ENCODE results near the gene RAB24. TPM values are rescaled to one million over a fixed set of nuclear protein-coding genes. Genes with fewer than 3 reads are reported as not detected.

Gene RAB24
- total and polyA plus RNA-seq, 12 donors: 29.4 to 134 (median 51.6) TPM

DNA sequence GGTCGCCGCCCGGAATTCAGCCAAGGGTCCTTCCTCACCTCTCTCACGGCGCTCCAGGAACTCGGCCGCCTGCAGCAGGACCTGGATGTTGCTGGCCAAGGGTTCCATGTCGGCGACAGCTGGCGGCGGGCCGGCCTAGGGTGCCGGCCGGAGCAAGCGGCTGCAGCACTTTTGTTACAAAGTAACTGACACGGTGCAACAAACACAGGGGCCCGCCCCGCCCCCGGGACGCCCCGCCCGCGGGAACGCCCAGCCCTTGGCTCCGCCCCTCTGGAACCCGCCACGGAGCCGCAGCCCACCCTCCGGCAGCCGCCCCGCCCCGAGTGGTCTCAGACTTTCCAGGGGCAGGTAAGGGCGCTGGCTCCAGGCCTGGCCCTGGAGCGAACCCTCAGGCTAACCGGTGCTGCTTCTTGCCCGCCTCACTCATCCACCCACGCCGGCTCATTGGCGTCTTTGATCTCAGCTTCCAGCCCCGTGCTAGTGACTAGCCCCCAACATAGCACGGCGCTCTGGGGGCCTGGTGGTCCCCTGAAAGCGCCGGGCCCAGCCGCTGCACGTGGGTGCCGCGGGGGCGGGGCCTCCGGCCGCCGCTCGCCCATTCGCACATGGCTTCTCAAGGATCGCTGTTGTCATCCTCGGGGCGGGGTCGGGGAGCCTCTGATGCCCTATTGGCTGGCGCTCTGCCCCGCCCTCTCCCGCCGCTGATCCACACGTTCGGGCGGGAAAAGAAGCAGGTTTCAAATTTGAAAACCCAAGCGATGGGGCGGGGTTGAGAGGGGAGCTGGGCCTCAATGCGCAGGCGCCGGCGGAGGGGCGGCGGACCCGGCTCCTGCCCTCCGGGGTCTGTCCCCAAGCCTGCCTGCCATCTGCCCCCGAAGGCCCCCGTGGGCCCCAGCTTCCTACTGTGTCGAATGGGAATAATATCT is 8.5 kb upstream of the RAB24 start, which contains the start of gene MXD3:
Gene MXD3, minus strand, starts transcription at position 176 of the 926 bp plus-strand sequence. Its CDS starts 68 bp downstream, at position 108.
- H3K27me3 ChIP-seq: no peaks in the 10 kb centered on the region
- H3K4me3 ChIP-seq: peak within 1 kb of the TSS in 2 of 4 donors; percentile 16 to 60
- intact Hi-C loops (cut with DNase I): loop anchor here in 1 of 2 donors (10.0 kb wide), 2 partner anchors 73 to 143 kb away; partner anchors contain the start of gene SLC34A1
- H3K36me3 ChIP-seq (replicated peaks in 1 of 2): peaks cover 0 to 4% of the 10 kb centered on the region in 2 donors
- H3K27ac ChIP-seq: peak within 1 kb of the TSS in 1 of 5 donors; percentile 69
- no peaks in the 10 kb centered on the region for H3K9me3 ChIP-seq (replicated peaks in 1 of 3)
- TF ChIP-seq CTCF (IDR thresholded peaks at IDR 0.05) (no peak), POLR2A (IDR thresholded peaks at IDR 0.05) (no peak)
- H3K4me1 ChIP-seq (replicated peaks in 1 of 2): peaks cover 12 to 19% of the 10 kb centered on the region in 2 donors
- WGBS, 4 donors: 0 to 2% (median 1%) methylated on average over 18 to 78 of the region's 78 CpGs
- peak; percentile 95 to 99 (median 98) for DNase-seq

DNA sequence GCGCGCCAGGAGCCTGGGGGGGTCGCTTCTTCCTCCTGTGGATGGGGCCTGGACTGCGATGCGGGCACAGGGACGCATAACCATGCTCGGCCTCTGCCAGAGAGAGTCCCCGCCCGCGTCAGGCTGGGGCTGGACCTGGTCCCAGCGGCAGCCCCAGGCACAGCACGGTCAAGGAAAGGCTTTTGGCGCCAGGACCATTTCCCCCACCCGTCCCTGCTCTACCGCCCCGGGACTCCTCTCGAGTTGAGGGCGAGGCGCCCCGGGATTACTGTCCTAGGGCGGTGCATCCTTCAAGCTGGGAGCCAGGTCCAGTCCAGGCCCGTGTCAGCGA is 7.8 kb upstream of the RAB24 start:
- intact Hi-C loops (cut with DNase I): loop anchor here in 1 of 2 donors (10.0 kb wide), 2 partner anchors 73 to 143 kb away; partner anchors contain the start of gene SLC34A1
- DNase-seq: peak in 6 of 7 donors; percentile 49 to 67 (median 58)
- Histone ChIP-seq H3K27me3 (no peaks in the 10 kb centered on the region), H3K36me3 (replicated peaks in 1 of 2) (peaks cover 0 to 10% of the 10 kb centered on the region in 2 donors), H3K4me3 (peak overlapping the region in 2 of 4 donors; percentile 16 to 60), H3K27ac (peak overlapping the region in 1 of 5 donors; percentile 13), H3K9me3 (replicated peaks in 1 of 3) (no peaks in the 10 kb centered on the region), H3K4me1 (replicated peaks in 1 of 2) (peaks cover 12 to 19% of the 10 kb centered on the region in 2 donors)
- peak in 1 of 6 experiments; percentile 14 for TF ChIP-seq CTCF (IDR thresholded peaks at IDR 0.05)
- no peak for TF ChIP-seq POLR2A (IDR thresholded peaks at IDR 0.05)
- WGBS, 4 donors: 0 to 3% (median 1%) methylated on average over 4 to 23 of the region's 23 CpGs

DNA sequence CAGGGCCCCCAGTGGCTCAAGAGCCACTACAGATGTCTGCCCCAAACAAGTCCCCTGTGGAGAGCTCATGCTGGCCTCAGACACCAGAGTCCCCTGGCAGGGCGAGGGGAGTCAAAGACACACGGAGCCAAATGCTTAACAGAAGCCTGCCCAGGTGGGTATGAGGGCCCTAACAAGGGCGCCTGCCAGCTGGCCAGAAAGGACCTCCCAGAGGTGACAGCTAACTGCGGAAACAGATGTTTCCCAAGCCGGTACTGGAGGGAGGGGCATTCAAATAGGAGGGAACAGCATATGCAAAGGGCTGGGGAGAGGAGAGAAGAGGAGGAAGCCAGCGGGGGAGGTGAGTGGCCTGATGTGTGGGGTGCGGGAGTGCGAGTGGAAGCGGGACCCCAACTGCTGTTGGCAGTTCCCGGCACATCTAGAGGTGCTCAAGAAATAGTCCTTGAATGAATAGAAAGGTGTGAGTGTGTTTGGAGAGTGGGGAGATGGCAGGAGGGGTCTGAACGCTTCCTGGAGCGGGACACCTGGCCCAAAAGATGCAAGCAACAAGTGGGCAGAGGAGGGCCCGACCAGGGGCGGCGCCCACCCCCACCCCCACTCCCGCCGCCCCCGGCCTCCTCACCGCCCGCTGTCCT is 7.4 kb upstream of the RAB24 start:
- DNase-seq: no peak
- no peaks in the 10 kb centered on the region for H3K9me3 ChIP-seq (replicated peaks in 1 of 3)
- H3K4me3 ChIP-seq: peak overlapping the region in 2 of 4 donors; percentile 16 to 60
- TF ChIP-seq CTCF (IDR thresholded peaks at IDR 0.05): no peak
- TF ChIP-seq POLR2A (IDR thresholded peaks at IDR 0.05): no peak
- intact Hi-C loops (cut with DNase I): loop anchor here in 1 of 2 donors (10.0 kb wide), 2 partner anchors 74 to 144 kb away; partner anchors contain the start of gene SLC34A1
- H3K4me1 ChIP-seq (replicated peaks in 1 of 2): peaks cover 12 to 19% of the 10 kb centered on the region in 2 donors
- peak overlapping the region in 1 of 5 donors; percentile 13 for H3K27ac ChIP-seq
- WGBS, 4 donors: 19 to 36% (median 27%) methylated on average over 14 to 20 of the region's 20 CpGs
- H3K27me3 ChIP-seq: no peaks in the 10 kb centered on the region
- peaks cover 0 to 15% of the 10 kb centered on the region in 2 donors for H3K36me3 ChIP-seq (replicated peaks in 1 of 2)

DNA sequence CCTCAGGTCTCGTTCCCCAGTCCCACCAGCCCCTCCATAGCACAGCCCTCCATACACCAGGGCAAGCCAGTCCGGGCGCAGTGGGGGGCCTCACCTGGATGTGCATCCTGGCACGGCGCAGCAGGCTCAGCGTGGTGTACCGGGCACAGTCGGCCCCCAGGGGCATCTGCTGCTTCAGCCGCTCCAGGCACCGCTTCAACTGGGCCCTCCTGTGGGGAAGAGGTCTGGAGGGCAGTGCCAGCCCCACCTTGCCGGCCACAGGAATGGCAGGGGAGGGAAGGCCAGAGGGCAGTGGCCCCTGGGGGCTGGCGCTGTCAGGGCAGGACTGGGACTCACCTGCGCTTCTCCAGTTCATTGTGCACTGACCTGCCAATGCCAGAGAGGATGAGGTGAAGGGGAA is 6.8 kb upstream of the RAB24 start:
- intact Hi-C loops (cut with DNase I): loop anchor here in 1 of 2 donors (10.0 kb wide), 2 partner anchors 74 to 144 kb away; partner anchors contain the start of gene SLC34A1
- Histone ChIP-seq H3K27ac (no peak overlapping the region), H3K27me3 (no peaks in the 10 kb centered on the region), H3K4me3 (no peak overlapping the region), H3K9me3 (replicated peaks in 1 of 3) (no peaks in the 10 kb centered on the region), H3K4me1 (replicated peaks in 1 of 2) (peaks cover 12 to 20% of the 10 kb centered on the region in 2 donors), H3K36me3 (replicated peaks in 1 of 2) (peaks cover 0 to 21% of the 10 kb centered on the region in 2 donors)
- no peak for DNase-seq
- TF ChIP-seq POLR2A (IDR thresholded peaks at IDR 0.05): no peak
- no peak for TF ChIP-seq CTCF (IDR thresholded peaks at IDR 0.05)
- 80 to 94% (median 87%) methylated on average over 1 to 13 of the region's 13 CpGs for WGBS, 4 donors
